A549 (cell line): Measurements from ENCODE around the gene PTPRF.

Experiments used
- CHD2 ChIP-seq: fragments of 150-350 bp; IDR thresholded peaks from 2 replicates; pipeline ENCODE4 v1.6.1; 2014; ENCODE audit warnings: low read length; ENCODE audit not compliant: partially characterized antibody
- ELK1 ChIP-seq: fragments of 150-350 bp; IDR thresholded peaks from 2 replicates; pipeline ENCODE4 v1.6.1; 2014; ENCODE audit warnings: low read depth, mild to moderate bottlenecking, low read length
- FOXS1 ChIP-seq: fragments of 250-450 bp; sonication (Bioruptor Pico); IDR thresholded peaks from 2 replicates; pipeline ENCODE4 v1.5.0; 2020; ENCODE audit warnings: mild to moderate bottlenecking, moderate library complexity
- NFE2L2 ChIP-seq: fragments of 150-350 bp; conservative IDR thresholded peaks from 2 replicates; pipeline ENCODE4 v1.6.1; 2014; ENCODE audit warnings: low read length
- POLR2A ChIP-seq: IDR thresholded peaks from 2 replicates; pipeline ENCODE4 v1.6.1; 2012; ENCODE audit warnings: mild to moderate bottlenecking, low read length
- POLR2AphosphoS2 ChIP-seq: conservative IDR thresholded peaks from 2 replicates; pipeline ENCODE4 v1.6.1; 2012; ENCODE audit warnings: low read length, improper control_type of control experiment, inconsistent platforms
- RAD21 ChIP-seq, 2 experiments: fragments of >200 bp in 1 of 2; sonication (Bioruptor Twin) in 1 of 2; formaldehyde crosslinking in 1 of 2; IDR thresholded peaks in 1 of 2; conservative IDR thresholded peaks in 1 of 2; 2 replicates in 1 of 2; 3 replicates in 1 of 2; pipeline ENCODE4 v1.6.1; 2012 to 2018; ENCODE audit warnings: inconsistent platforms in 1 of 2
- RFX5 ChIP-seq: fragments of 450-650 bp; IDR thresholded peaks from 2 replicates; pipeline ENCODE4 v1.7.1; 2014; ENCODE audit warnings: antibody characterized with exemption, mild to moderate bottlenecking, moderate library complexity
- TF ChIP-seq, protein P1 (sequence below): fragments of >200 bp; sonication (Bioruptor Twin); formaldehyde crosslinking; IDR thresholded peaks from 3 replicates; pipeline ENCODE4 v1.5.1; 2016

- TF ChIP-seq, protein P1, sequence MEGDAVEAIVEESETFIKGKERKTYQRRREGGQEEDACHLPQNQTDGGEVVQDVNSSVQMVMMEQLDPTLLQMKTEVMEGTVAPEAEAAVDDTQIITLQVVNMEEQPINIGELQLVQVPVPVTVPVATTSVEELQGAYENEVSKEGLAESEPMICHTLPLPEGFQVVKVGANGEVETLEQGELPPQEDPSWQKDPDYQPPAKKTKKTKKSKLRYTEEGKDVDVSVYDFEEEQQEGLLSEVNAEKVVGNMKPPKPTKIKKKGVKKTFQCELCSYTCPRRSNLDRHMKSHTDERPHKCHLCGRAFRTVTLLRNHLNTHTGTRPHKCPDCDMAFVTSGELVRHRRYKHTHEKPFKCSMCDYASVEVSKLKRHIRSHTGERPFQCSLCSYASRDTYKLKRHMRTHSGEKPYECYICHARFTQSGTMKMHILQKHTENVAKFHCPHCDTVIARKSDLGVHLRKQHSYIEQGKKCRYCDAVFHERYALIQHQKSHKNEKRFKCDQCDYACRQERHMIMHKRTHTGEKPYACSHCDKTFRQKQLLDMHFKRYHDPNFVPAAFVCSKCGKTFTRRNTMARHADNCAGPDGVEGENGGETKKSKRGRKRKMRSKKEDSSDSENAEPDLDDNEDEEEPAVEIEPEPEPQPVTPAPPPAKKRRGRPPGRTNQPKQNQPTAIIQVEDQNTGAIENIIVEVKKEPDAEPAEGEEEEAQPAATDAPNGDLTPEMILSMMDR = no peak
- TF ChIP-seq RAD21 (conservative IDR thresholded peaks at IDR 0.05 in 1 of 2, IDR thresholded peaks at IDR 0.05 in 1 of 2) (no peak), NFE2L2 (no peak), FOXS1 (CRISPR knock-in tag) (no peak), RFX5 (no peak), CHD2 (no peak), POLR2A (no peak), ELK1 (no peak), POLR2AphosphoS2 (no peak)
These were observed 85.7 kb downstream of the PTPRF start for GRCh38 chr1:43616383-43616782.
